ENCODE results near the gene MYO19.

Gene MYO19

DNA sequence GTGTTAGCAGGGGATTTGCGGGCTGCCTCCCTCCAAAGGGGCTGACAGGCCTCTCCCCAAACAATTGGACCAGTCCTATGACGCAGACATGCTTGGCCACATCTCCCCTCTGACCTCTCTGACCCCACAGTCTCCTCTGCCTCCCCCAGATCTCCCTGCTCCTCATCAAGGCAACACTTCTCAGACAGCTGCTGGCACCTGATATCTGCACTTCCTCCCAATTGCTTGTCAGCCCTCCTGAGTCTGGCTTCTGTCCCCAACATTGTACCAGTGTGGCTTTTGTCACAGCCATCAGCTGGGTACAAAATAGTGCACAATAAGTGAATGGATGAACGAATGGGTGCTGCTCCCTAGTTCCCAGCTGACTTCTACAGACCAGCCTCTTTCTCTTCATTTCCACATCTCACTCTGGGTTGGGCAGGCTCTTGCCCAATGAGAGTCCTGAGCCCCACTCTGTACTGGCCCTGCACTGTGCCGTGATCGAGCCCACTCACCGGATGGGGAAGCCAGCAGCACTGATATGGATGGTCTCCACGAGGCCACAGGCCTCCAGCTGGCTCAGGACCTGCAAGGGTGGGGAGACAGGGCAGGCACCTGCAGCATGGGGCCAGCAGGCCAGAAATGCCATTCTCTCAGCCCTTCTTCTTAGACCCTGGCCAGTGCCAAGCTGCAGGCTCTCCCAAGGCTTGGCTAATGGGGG is 31.1 kb downstream of the MYO19 start:
- H3K27me3 ChIP-seq (ENCODE audit: insufficient read depth, low read length, poor library complexity, severe bottlenecking): no peaks in the 10 kb centered on the region
- no peaks in the 10 kb centered on the region for H3K9me3 ChIP-seq (ENCODE audit: insufficient read depth, low read depth, low read length)
- H3K4me3 ChIP-seq (ENCODE audit: low read length, poor library complexity, severe bottlenecking): no peak overlapping the region
- peaks cover 76% of the 10 kb centered on the region; the same call in 1 of the 2 replicates for H3K36me3 ChIP-seq (ENCODE audit: insufficient read depth, low read length)
- H3F3A ChIP-seq (ENCODE audit: low read depth): no peaks in the 10 kb centered on the region
- no peaks in the 10 kb centered on the region for H3K4me1 ChIP-seq (ENCODE audit: insufficient read depth, low read length, poor library complexity, severe bottlenecking)
- H3K79me2 ChIP-seq (ENCODE audit: insufficient read depth, low read length): no peaks in the 10 kb centered on the region
- TF ChIP-seq EZH2phosphoT487 (IDR thresholded peaks at IDR 0.05; ENCODE audit: borderline replicate concordance): no peak
- TF ChIP-seq, protein P1, sequence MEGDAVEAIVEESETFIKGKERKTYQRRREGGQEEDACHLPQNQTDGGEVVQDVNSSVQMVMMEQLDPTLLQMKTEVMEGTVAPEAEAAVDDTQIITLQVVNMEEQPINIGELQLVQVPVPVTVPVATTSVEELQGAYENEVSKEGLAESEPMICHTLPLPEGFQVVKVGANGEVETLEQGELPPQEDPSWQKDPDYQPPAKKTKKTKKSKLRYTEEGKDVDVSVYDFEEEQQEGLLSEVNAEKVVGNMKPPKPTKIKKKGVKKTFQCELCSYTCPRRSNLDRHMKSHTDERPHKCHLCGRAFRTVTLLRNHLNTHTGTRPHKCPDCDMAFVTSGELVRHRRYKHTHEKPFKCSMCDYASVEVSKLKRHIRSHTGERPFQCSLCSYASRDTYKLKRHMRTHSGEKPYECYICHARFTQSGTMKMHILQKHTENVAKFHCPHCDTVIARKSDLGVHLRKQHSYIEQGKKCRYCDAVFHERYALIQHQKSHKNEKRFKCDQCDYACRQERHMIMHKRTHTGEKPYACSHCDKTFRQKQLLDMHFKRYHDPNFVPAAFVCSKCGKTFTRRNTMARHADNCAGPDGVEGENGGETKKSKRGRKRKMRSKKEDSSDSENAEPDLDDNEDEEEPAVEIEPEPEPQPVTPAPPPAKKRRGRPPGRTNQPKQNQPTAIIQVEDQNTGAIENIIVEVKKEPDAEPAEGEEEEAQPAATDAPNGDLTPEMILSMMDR (conservative IDR thresholded peaks at IDR 0.05; ENCODE audit: low read length): no peak
- no peak overlapping the region for H3K4me2 ChIP-seq (ENCODE audit: low read depth, low read length, poor library complexity, severe bottlenecking)
- H4K20me1 ChIP-seq (ENCODE audit: insufficient read depth, low read length, poor library complexity, severe bottlenecking): no peaks in the 10 kb centered on the region
- no peaks in the 10 kb centered on the region for H3K9me2 ChIP-seq (replicated peaks; ENCODE audit: low read depth, low read length)
- H2AFZ ChIP-seq (ENCODE audit: low read length): no peak overlapping the region
- no peak overlapping the region for H3K9ac ChIP-seq (ENCODE audit: low read depth, low read length, poor library complexity, severe bottlenecking)

DNA sequence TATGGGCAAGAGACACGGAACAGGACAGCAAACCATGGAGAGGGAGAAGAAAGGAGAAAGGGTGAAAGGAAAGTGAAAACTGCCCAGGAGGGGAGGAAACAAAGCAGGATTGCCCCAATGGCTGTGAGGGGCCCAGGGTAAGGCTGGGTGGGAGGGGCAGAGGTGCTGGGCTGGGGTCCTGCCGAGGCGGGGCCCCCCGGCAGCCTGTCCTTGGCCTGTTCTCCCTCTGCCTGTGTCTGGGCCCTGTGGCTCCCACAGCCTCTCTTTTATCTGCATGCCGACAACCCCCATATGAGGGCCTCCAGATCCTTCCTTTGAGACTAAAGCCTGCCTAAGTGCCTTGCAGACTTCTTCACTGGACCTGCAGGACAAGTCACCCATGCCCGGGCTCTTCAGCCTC is 32.7 kb downstream of the MYO19 start:
- Histone ChIP-seq H4K20me1 (ENCODE audit: insufficient read depth, low read length, poor library complexity, severe bottlenecking) (no peaks in the 10 kb centered on the region), H3K9me2 (replicated peaks; ENCODE audit: low read depth, low read length) (no peaks in the 10 kb centered on the region), H3K27me3 (ENCODE audit: insufficient read depth, low read length, poor library complexity, severe bottlenecking) (no peaks in the 10 kb centered on the region), H3K4me2 (ENCODE audit: low read depth, low read length, poor library complexity, severe bottlenecking) (no peak overlapping the region), H3K4me3 (ENCODE audit: low read length, poor library complexity, severe bottlenecking) (no peak overlapping the region), H3K9ac (ENCODE audit: low read depth, low read length, poor library complexity, severe bottlenecking) (no peak overlapping the region), H3K79me2 (ENCODE audit: insufficient read depth, low read length) (no peaks in the 10 kb centered on the region), H3K9me3 (ENCODE audit: insufficient read depth, low read depth, low read length) (no peaks in the 10 kb centered on the region), H2AFZ (ENCODE audit: low read length) (no peak overlapping the region), H3K36me3 (ENCODE audit: insufficient read depth, low read length) (peaks cover 79% of the 10 kb centered on the region; the same call in 1 of the 2 replicates), H3F3A (ENCODE audit: low read depth) (no peaks in the 10 kb centered on the region), H3K4me1 (ENCODE audit: insufficient read depth, low read length, poor library complexity, severe bottlenecking) (no peaks in the 10 kb centered on the region)
- TF ChIP-seq EZH2phosphoT487 (IDR thresholded peaks at IDR 0.05; ENCODE audit: borderline replicate concordance): no peak
- TF ChIP-seq, protein P1 (conservative IDR thresholded peaks at IDR 0.05; ENCODE audit: low read length): no peak

DNA sequence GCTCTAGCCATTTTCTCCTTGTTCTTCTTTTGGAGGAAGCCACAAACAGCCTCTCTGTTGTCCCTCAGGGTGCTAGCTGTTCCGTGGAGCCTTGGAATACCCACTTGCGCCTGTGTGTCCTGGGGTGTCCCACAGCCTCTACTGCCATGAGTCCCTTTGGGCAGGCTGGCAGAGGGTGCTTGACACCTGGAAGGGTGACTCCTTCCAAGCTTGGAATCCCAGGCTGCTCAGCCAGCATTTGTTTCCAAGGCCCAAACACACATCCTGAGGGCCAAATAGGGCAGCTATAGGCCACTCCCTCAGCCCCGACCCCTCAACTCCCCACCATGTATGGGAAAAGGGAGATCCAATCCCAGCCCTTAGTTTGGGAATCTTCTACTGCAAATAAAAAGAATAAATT is 33.3 kb downstream of the MYO19 start:
- H3K4me1 ChIP-seq (ENCODE audit: insufficient read depth, low read length, poor library complexity, severe bottlenecking): no peaks in the 10 kb centered on the region
- no peak for TF ChIP-seq EZH2phosphoT487 (IDR thresholded peaks at IDR 0.05; ENCODE audit: borderline replicate concordance)
- TF ChIP-seq, protein P1 (conservative IDR thresholded peaks at IDR 0.05; ENCODE audit: low read length): no peak
- H3K36me3 ChIP-seq (ENCODE audit: insufficient read depth, low read length): peaks cover 80% of the 10 kb centered on the region; the same call in 1 of the 2 replicates

More for the DNA sequence above, 33.3 kb downstream of the MYO19 start:
- no peak overlapping the region for H2AFZ ChIP-seq (ENCODE audit: low read length)
- H3K9ac ChIP-seq (ENCODE audit: low read depth, low read length, poor library complexity, severe bottlenecking): no peak overlapping the region
- H3K4me2 ChIP-seq (ENCODE audit: low read depth, low read length, poor library complexity, severe bottlenecking): no peak overlapping the region
- H3K9me3 ChIP-seq (ENCODE audit: insufficient read depth, low read depth, low read length): no peaks in the 10 kb centered on the region
- no peaks in the 10 kb centered on the region for H3K79me2 ChIP-seq (ENCODE audit: insufficient read depth, low read length)
- no peaks in the 10 kb centered on the region for H3K9me2 ChIP-seq (replicated peaks; ENCODE audit: low read depth, low read length)
- H3F3A ChIP-seq (ENCODE audit: low read depth): no peaks in the 10 kb centered on the region
- H3K27me3 ChIP-seq (ENCODE audit: insufficient read depth, low read length, poor library complexity, severe bottlenecking): no peaks in the 10 kb centered on the region
- no peaks in the 10 kb centered on the region for H4K20me1 ChIP-seq (ENCODE audit: insufficient read depth, low read length, poor library complexity, severe bottlenecking)
- H3K4me3 ChIP-seq (ENCODE audit: low read length, poor library complexity, severe bottlenecking): no peak overlapping the region
